Measurements from ENCODE around the gene KLC3.

The KLC3 gene

DNA sequence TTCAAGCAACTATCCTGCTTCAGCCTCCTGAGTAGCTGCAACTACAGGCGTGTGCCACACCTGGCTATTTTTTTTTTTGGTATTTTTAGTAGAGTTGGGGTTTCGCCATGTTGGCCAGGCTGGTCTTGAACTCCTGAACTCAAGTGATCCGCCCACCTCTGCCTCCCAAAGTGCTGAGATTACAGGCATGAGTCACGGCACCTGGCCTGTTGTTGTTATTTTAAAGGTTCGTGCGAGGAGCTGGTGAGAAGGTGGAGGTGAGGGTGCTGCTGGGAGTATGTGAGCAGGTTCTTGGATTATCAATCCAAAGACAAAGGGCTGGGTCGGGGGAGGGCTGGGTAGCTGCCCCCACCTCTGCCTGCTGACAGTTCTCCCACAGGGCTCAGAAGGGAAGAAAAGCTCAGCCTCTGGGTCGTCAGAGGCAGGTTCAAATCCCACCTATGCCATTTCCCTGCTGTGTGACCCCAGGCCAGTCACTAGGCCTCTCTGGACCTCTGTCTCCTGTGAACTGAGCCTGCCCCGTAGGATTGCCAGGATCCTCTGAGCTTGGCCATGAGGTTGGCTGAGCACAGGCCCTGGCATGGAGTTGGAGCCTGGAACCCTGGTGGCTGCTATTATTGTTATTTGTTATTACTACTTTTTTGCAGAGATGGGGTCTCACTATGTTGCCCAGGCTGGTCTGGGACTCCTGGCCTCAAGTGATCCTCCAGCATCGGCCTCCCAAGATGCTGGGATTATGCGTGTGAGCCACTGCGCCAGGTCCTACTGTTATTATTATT is 19.4 kb upstream of the KLC3 start:
- Mint-ChIP-seq H3K4me3 (no peak overlapping the region), H3K27me3 (ENCODE audit: low read depth, poor library complexity) (peaks cover 45% of the 10 kb centered on the region), H3K27ac (no peak overlapping the region), H3K36me3 (ENCODE audit: low read depth) (no peaks in the 10 kb centered on the region), H3K9me3 (no peaks in the 10 kb centered on the region), H3K4me1 (peaks cover 31% of the 10 kb centered on the region)
- no peak for DNase-seq
- TF ChIP-seq, protein P1, sequence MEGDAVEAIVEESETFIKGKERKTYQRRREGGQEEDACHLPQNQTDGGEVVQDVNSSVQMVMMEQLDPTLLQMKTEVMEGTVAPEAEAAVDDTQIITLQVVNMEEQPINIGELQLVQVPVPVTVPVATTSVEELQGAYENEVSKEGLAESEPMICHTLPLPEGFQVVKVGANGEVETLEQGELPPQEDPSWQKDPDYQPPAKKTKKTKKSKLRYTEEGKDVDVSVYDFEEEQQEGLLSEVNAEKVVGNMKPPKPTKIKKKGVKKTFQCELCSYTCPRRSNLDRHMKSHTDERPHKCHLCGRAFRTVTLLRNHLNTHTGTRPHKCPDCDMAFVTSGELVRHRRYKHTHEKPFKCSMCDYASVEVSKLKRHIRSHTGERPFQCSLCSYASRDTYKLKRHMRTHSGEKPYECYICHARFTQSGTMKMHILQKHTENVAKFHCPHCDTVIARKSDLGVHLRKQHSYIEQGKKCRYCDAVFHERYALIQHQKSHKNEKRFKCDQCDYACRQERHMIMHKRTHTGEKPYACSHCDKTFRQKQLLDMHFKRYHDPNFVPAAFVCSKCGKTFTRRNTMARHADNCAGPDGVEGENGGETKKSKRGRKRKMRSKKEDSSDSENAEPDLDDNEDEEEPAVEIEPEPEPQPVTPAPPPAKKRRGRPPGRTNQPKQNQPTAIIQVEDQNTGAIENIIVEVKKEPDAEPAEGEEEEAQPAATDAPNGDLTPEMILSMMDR (IDR thresholded peaks at IDR 0.05), result no peak

GRCh38 chr19:45321848-45322247 is 18.7 kb upstream of the KLC3 start:
- TF ChIP-seq, protein P1 (IDR thresholded peaks at IDR 0.05), result no peak
- H3K9me3 Mint-ChIP-seq, result no peaks in the 10 kb centered on the region
- H3K27ac Mint-ChIP-seq, result peak overlapping the region; percentile 33
- no peak for DNase-seq
- H3K4me3 Mint-ChIP-seq, result no peak overlapping the region
- peaks cover 39% of the 10 kb centered on the region for H3K27me3 Mint-ChIP-seq (ENCODE audit: low read depth, poor library complexity)
- peaks cover 38% of the 10 kb centered on the region for H3K4me1 Mint-ChIP-seq
- no peaks in the 10 kb centered on the region for H3K36me3 Mint-ChIP-seq (ENCODE audit: low read depth)

- peaks cover 41% of the 10 kb centered on the region for H3K4me1 Mint-ChIP-seq
- H3K4me3 Mint-ChIP-seq, result no peak overlapping the region
- H3K27me3 Mint-ChIP-seq (ENCODE audit: low read depth, poor library complexity), result peaks cover 34% of the 10 kb centered on the region
- peak overlapping the region; percentile 33 for H3K27ac Mint-ChIP-seq
- DNase-seq, result no peak
- no peaks in the 10 kb centered on the region for H3K36me3 Mint-ChIP-seq (ENCODE audit: low read depth)
- TF ChIP-seq, protein P1 (IDR thresholded peaks at IDR 0.05), result no peak
- H3K9me3 Mint-ChIP-seq, result no peaks in the 10 kb centered on the region
Observed at GRCh38 chr19:45322311-45322710, 18.2 kb upstream of the KLC3 start.

- no peaks in the 10 kb centered on the region for H3K36me3 Mint-ChIP-seq (ENCODE audit: low read depth)
- peak within 1 kb of the TSS; percentile 58 for H3K4me3 Mint-ChIP-seq
- TF ChIP-seq, protein P1 (IDR thresholded peaks at IDR 0.05), result no peak
- peak within 1 kb of the TSS; percentile 33 for H3K27ac Mint-ChIP-seq
- DNase-seq, result no peak
- no peaks in the 10 kb centered on the region for H3K9me3 Mint-ChIP-seq
- H3K27me3 Mint-ChIP-seq (ENCODE audit: low read depth, poor library complexity), result peaks cover 29% of the 10 kb centered on the region
- peaks cover 43% of the 10 kb centered on the region for H3K4me1 Mint-ChIP-seq
Observed at GRCh38 chr19:45322744-45323281, 17.7 kb upstream of the KLC3 start, which contains the start of gene CKM. Gene CKM (minus strand): TSS chr19:45322875. CDS start chr19:45319713, 3,162 bp downstream.

- Mint-ChIP-seq H3K9me3 (no peaks in the 10 kb centered on the region), H3K27me3 (ENCODE audit: low read depth, poor library complexity) (peaks cover 20% of the 10 kb centered on the region), H3K4me3 (peak overlapping the region; percentile 58), H3K4me1 (peaks cover 43% of the 10 kb centered on the region), H3K36me3 (ENCODE audit: low read depth) (no peaks in the 10 kb centered on the region), H3K27ac (no peak overlapping the region)
- peak; percentile 55 for DNase-seq
- TF ChIP-seq, protein P1 (IDR thresholded peaks at IDR 0.05), result no peak
Observed at GRCh38 chr19:45323671-45324081, 16.9 kb upstream of the KLC3 start.

Data from nephron progenitor cell (in vitro differentiated cells).